ENCODE data around the gene PHTF1. TPM values are rescaled to one million over a fixed set of nuclear protein-coding genes. Genes with fewer than 3 reads are reported as not detected.
"Not testable (repeated sequence)": the region's sequence is repeated elsewhere in the genome, so short reads cannot be mapped to it uniquely, and the experiment has no call there.

The PHTF1 gene
- total RNA-seq, 1 experiment from 2014 or later, result 61.2 TPM

GRCh38 chr1:113721010-113721409, 38.3 kb downstream of the PHTF1 start:
- Histone ChIP-seq H3K4me2 (no peak overlapping the region), H3K4me3 (no peak overlapping the region), H3K79me2 (ENCODE audit: low read depth) (no peaks in the 10 kb centered on the region), H3K27ac (no peak overlapping the region), H3K36me3 (ENCODE audit: low read depth) (peaks cover 53% of the 10 kb centered on the region), H3K9me2 (ENCODE audit: insufficient read depth) (no peaks in the 10 kb centered on the region), H3K27me3 (ENCODE audit: insufficient read depth, low read depth) (no peaks in the 10 kb centered on the region), H3F3A (ENCODE audit: insufficient read depth, low read depth) (no peaks in the 10 kb centered on the region), H3K4me1 (replicated peaks; ENCODE audit: insufficient read depth) (no peaks in the 10 kb centered on the region), H2AFZ (no peak overlapping the region), H3K9me3 (ENCODE audit: insufficient read depth, low read depth) (peaks cover 6% of the 10 kb centered on the region; the same call in 1 of the 2 replicates), H4K20me1 (ENCODE audit: insufficient read depth) (no peaks in the 10 kb centered on the region)
- TF ChIP-seq CTCF (conservative IDR thresholded peaks at IDR 0.05) (no peak), EZH2 (IDR thresholded peaks at IDR 0.05; ENCODE audit: low read depth) (no peak)
- BruUV-seq (replicated peaks), result no TSS peak
- ChIA-PET CTCF (no interaction called here), POLR2A (ENCODE audit: unreplicated experiment) (no interaction called here)
- DNase-seq, result no peak
- intact Hi-C loops (cut with micrococcal nuclease; ENCODE audit: unreplicated experiment), result no loop called here

DNA sequence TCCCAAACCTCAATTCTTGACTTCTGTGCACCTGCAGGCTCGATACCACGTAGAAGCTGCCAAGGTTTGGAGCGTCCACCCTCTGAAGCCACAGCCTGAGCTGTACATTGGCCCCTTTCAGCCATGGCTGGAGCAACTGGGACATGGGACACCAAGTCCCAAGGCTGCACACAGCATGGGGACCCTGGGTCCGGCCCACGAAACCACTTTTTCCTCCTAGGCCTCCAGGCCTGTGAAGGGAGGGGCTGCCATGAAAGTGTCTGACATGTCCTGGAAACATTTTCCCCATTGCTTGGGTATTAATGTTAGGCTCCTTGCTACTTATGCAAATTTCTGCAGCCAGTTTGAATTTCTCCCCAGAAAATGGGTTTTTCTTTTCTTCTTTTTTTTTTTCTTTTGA, 40.7 kb downstream of the PHTF1 start:
- intact Hi-C loops (cut with micrococcal nuclease; ENCODE audit: unreplicated experiment); H3K4me1 ChIP-seq (replicated peaks; ENCODE audit: insufficient read depth); H2AFZ ChIP-seq; H3K4me2 ChIP-seq; CTCF ChIA-PET; BruUV-seq (replicated peaks); H4K20me1 ChIP-seq (ENCODE audit: insufficient read depth); H3K27me3 ChIP-seq (ENCODE audit: insufficient read depth, low read depth); H3K27ac ChIP-seq; H3F3A ChIP-seq (ENCODE audit: insufficient read depth, low read depth); H3K9me2 ChIP-seq (ENCODE audit: insufficient read depth); H3K4me3 ChIP-seq; POLR2A ChIA-PET (ENCODE audit: unreplicated experiment); DNase-seq; H3K9me3 ChIP-seq (ENCODE audit: insufficient read depth, low read depth); H3K79me2 ChIP-seq (ENCODE audit: low read depth): not testable (repeated sequence)
- H3K36me3 ChIP-seq (ENCODE audit: low read depth), result peaks cover 40% of the 10 kb centered on the region

DNA sequence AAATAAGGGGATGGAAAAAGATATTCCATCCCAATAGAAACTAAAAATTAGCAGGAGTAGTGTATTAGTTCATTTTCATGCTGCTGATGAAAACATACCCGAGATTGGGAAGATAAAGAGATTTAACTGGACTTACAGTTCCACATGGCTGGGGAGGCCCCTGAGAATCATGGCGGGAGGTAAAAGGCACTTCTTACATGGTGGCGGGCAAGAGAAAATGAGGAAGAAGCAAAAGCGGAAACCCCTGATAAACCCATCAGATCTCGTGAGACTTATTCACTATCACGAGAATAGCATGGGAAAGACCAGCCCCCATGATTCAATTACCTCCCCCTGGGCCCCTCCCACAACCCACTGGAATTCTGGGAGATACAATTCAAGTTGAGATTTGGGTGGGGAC, 41.8 kb downstream of the PHTF1 start:
- H3F3A ChIP-seq (ENCODE audit: insufficient read depth, low read depth); H2AFZ ChIP-seq; H3K4me2 ChIP-seq; BruUV-seq (replicated peaks); H3K4me3 ChIP-seq; POLR2A ChIA-PET (ENCODE audit: unreplicated experiment); H3K9me3 ChIP-seq (ENCODE audit: insufficient read depth, low read depth); DNase-seq; CTCF ChIA-PET; H3K4me1 ChIP-seq (replicated peaks; ENCODE audit: insufficient read depth); H3K79me2 ChIP-seq (ENCODE audit: low read depth); H3K27me3 ChIP-seq (ENCODE audit: insufficient read depth, low read depth); intact Hi-C loops (cut with micrococcal nuclease; ENCODE audit: unreplicated experiment); H3K9me2 ChIP-seq (ENCODE audit: insufficient read depth); H3K27ac ChIP-seq; H4K20me1 ChIP-seq (ENCODE audit: insufficient read depth): not testable (repeated sequence)
- H3K36me3 ChIP-seq (ENCODE audit: low read depth), result peaks cover 40% of the 10 kb centered on the region

GRCh38 chr1:113714606-113715269, 44.5 kb downstream of the PHTF1 start:
- H3K27ac ChIP-seq, result no peak overlapping the region
- H3K4me2 ChIP-seq, result no peak overlapping the region
- BruUV-seq (replicated peaks), result no TSS peak
- intact Hi-C loops (cut with micrococcal nuclease; ENCODE audit: unreplicated experiment), result no loop called here
- H2AFZ ChIP-seq, result no peak overlapping the region
- H3K79me2 ChIP-seq (ENCODE audit: low read depth), result no peaks in the 10 kb centered on the region
- no peaks in the 10 kb centered on the region for H3F3A ChIP-seq (ENCODE audit: insufficient read depth, low read depth)
- H4K20me1 ChIP-seq (ENCODE audit: insufficient read depth), result no peaks in the 10 kb centered on the region
- H3K4me1 ChIP-seq (replicated peaks; ENCODE audit: insufficient read depth), result no peaks in the 10 kb centered on the region
- 0 out of 2 replicates have a peak, but pooled peaks have one; percentile 19 for TF ChIP-seq CTCF (conservative IDR thresholded peaks at IDR 0.05)
- TF ChIP-seq EZH2 (IDR thresholded peaks at IDR 0.05; ENCODE audit: low read depth), result no peak
- H3K27me3 ChIP-seq (ENCODE audit: insufficient read depth, low read depth), result no peaks in the 10 kb centered on the region
- DNase-seq, result no peak
- ChIA-PET POLR2A (ENCODE audit: unreplicated experiment) (interaction anchor here (0.5 kb wide), 1 partner anchor 72 kb away, joined by 3 read pairs; no protein-coding TSS in a partner anchor), CTCF (no interaction called here)
- peaks cover 20% of the 10 kb centered on the region; the same call in 1 of the 2 replicates for H3K36me3 ChIP-seq (ENCODE audit: low read depth)
- no peak overlapping the region for H3K4me3 ChIP-seq
- no peaks in the 10 kb centered on the region; the same call in 1 of the 2 replicates for H3K9me3 ChIP-seq (ENCODE audit: insufficient read depth, low read depth)
- H3K9me2 ChIP-seq (ENCODE audit: insufficient read depth), result no peaks in the 10 kb centered on the region
